ENCODE results near the gene PTPRT.
"Not testable (repeated sequence)": the region's sequence is repeated elsewhere in the genome, so short reads cannot be mapped to it uniquely, and the experiment has no call there.

The PTPRT gene

GRCh38 chr20:43186312-43186711, 3.4 kb downstream of the PTPRT start:
- FAIRE-seq, result no peak

GRCh38 chr20:43185901-43186300, 3.8 kb downstream of the PTPRT start:
- FAIRE-seq, result no peak

- FAIRE-seq, result no peak
These were observed 6.1 kb downstream of the PTPRT start for GRCh38 chr20:43183536-43184070.

- no peak for FAIRE-seq
These were observed 11.6 kb downstream of the PTPRT start for GRCh38 chr20:43178080-43178479.

- FAIRE-seq, result no peak
These were observed 13.0 kb downstream of the PTPRT start for GRCh38 chr20:43176726-43177125.

GRCh38 chr20:43171930-43172329, 17.8 kb downstream of the PTPRT start:
- no peak for FAIRE-seq

GRCh38 chr20:43170771-43171170, 18.9 kb downstream of the PTPRT start:
- FAIRE-seq, result no peak

GRCh38 chr20:43167615-43168014, 22.1 kb downstream of the PTPRT start:
- FAIRE-seq, result no peak

GRCh38 chr20:43167021-43167420, 22.7 kb downstream of the PTPRT start:
- FAIRE-seq, result no peak

- FAIRE-seq, result no peak
These were observed 24.1 kb downstream of the PTPRT start for GRCh38 chr20:43165611-43166010.

GRCh38 chr20:43164736-43165135, 25.0 kb downstream of the PTPRT start:
- FAIRE-seq, result not testable (repeated sequence)

- no peak for FAIRE-seq
These were observed 28.0 kb downstream of the PTPRT start for GRCh38 chr20:43161716-43162115.

GRCh38 chr20:43160941-43161340, 28.8 kb downstream of the PTPRT start:
- no peak for FAIRE-seq

- FAIRE-seq, result no peak
These were observed 29.7 kb downstream of the PTPRT start for GRCh38 chr20:43159994-43160393.

- FAIRE-seq, result no peak
These were observed 34.2 kb downstream of the PTPRT start for GRCh38 chr20:43155366-43156100.

GRCh38 chr20:43151901-43152300, 37.8 kb downstream of the PTPRT start:
- no peak for FAIRE-seq

- no peak for FAIRE-seq
These were observed 38.5 kb downstream of the PTPRT start for GRCh38 chr20:43151256-43151655.

- FAIRE-seq, result no peak
These were observed 49.0 kb downstream of the PTPRT start for GRCh38 chr20:43140726-43141125.

GRCh38 chr20:43138061-43138770, 51.5 kb downstream of the PTPRT start:
- FAIRE-seq, result no peak

GRCh38 chr20:43137160-43137559, 52.5 kb downstream of the PTPRT start:
- FAIRE-seq, result no peak

GRCh38 chr20:43124241-43124640, 65.5 kb downstream of the PTPRT start:
- FAIRE-seq, result no peak

GRCh38 chr20:43123180-43123579, 66.5 kb downstream of the PTPRT start:
- FAIRE-seq, result no peak

- no peak for FAIRE-seq
These were observed 70.0 kb downstream of the PTPRT start for GRCh38 chr20:43119720-43120119.

GRCh38 chr20:43102394-43102793, 87.3 kb downstream of the PTPRT start:
- no peak for FAIRE-seq

All from colon (tissue), 2 donors.